ENCODE results near the gene EAF1.

The EAF1 gene

DNA sequence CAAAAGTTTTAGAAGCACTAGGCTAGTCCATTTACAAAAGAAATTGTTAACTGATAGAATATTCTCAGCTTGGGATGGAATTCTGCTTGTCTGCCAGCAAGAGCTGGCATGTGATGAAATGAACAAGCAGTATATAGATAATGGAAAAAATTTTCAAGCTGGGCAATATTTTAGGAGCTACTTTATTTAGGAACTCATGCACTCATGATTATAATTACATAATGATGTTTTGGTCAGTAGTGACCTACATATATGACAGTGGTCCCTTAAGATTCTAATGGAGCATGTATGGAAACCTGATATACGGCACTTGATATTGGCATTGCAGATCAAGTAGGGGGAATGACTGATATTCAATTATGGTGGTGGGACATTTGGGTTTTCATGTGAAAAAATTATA lies 6.1 kb downstream of the EAF1 start:
- no peaks in the 10 kb centered on the region for H3K9me3 ChIP-seq (ENCODE audit: insufficient read depth, low read depth, low read length)
- H3K79me2 ChIP-seq (ENCODE audit: insufficient read depth, low read length) = peaks cover 39% of the 10 kb centered on the region
- H2AFZ ChIP-seq (ENCODE audit: low read length) = no peak overlapping the region
- TF ChIP-seq EZH2phosphoT487 (IDR thresholded peaks at IDR 0.05; ENCODE audit: borderline replicate concordance) = no peak
- TF ChIP-seq, protein P1, sequence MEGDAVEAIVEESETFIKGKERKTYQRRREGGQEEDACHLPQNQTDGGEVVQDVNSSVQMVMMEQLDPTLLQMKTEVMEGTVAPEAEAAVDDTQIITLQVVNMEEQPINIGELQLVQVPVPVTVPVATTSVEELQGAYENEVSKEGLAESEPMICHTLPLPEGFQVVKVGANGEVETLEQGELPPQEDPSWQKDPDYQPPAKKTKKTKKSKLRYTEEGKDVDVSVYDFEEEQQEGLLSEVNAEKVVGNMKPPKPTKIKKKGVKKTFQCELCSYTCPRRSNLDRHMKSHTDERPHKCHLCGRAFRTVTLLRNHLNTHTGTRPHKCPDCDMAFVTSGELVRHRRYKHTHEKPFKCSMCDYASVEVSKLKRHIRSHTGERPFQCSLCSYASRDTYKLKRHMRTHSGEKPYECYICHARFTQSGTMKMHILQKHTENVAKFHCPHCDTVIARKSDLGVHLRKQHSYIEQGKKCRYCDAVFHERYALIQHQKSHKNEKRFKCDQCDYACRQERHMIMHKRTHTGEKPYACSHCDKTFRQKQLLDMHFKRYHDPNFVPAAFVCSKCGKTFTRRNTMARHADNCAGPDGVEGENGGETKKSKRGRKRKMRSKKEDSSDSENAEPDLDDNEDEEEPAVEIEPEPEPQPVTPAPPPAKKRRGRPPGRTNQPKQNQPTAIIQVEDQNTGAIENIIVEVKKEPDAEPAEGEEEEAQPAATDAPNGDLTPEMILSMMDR (conservative IDR thresholded peaks at IDR 0.05; ENCODE audit: low read length) = no peak
- peaks cover 53% of the 10 kb centered on the region; the same call in 1 of the 2 replicates for H3K36me3 ChIP-seq (ENCODE audit: insufficient read depth, low read length)
- no peak overlapping the region for H3K4me3 ChIP-seq (ENCODE audit: low read length, poor library complexity, severe bottlenecking)
- H3F3A ChIP-seq (ENCODE audit: low read depth) = no peaks in the 10 kb centered on the region
- no peak overlapping the region for H3K9ac ChIP-seq (ENCODE audit: low read depth, low read length, poor library complexity, severe bottlenecking)
- no peaks in the 10 kb centered on the region for H3K27me3 ChIP-seq (ENCODE audit: insufficient read depth, low read length, poor library complexity, severe bottlenecking)
- peaks cover 33% of the 10 kb centered on the region for H3K4me1 ChIP-seq (ENCODE audit: insufficient read depth, low read length, poor library complexity, severe bottlenecking)
- H3K9me2 ChIP-seq (replicated peaks; ENCODE audit: low read depth, low read length) = no peaks in the 10 kb centered on the region
- peaks cover 42% of the 10 kb centered on the region for H4K20me1 ChIP-seq (ENCODE audit: insufficient read depth, low read length, poor library complexity, severe bottlenecking)
- H3K4me2 ChIP-seq (ENCODE audit: low read depth, low read length, poor library complexity, severe bottlenecking) = no peak overlapping the region

DNA sequence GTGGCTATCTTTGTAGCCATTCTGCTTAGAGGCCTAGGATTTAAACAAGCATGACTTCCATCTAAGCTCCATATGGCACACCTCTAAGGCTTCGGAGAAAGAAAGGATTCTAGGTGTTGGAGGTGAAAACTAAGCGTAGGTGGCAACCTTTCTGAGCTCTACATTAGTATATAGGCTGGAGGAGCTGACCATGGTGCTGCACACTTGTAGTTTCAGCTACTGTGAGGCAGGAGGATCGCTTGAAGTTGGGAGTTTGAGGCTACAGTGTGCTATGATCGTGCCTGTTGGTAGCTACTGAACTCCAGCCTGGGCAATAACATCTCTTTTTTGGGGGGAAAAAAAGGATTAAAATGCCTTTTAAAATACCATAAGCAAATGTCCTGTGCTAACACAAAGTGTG lies 7.4 kb downstream of the EAF1 start:
- H3K9ac ChIP-seq (ENCODE audit: low read depth, low read length, poor library complexity, severe bottlenecking) = no peak overlapping the region
- H3K4me3 ChIP-seq (ENCODE audit: low read length, poor library complexity, severe bottlenecking) = no peak overlapping the region
- H4K20me1 ChIP-seq (ENCODE audit: insufficient read depth, low read length, poor library complexity, severe bottlenecking) = peaks cover 32% of the 10 kb centered on the region
- H3K9me3 ChIP-seq (ENCODE audit: insufficient read depth, low read depth, low read length) = no peaks in the 10 kb centered on the region
- no peaks in the 10 kb centered on the region for H3K9me2 ChIP-seq (replicated peaks; ENCODE audit: low read depth, low read length)
- H3K4me2 ChIP-seq (ENCODE audit: low read depth, low read length, poor library complexity, severe bottlenecking) = no peak overlapping the region
- no peaks in the 10 kb centered on the region for H3F3A ChIP-seq (ENCODE audit: low read depth)
- H3K36me3 ChIP-seq (ENCODE audit: insufficient read depth, low read length) = peaks cover 65% of the 10 kb centered on the region; the same call in 1 of the 2 replicates
- H3K79me2 ChIP-seq (ENCODE audit: insufficient read depth, low read length) = peaks cover 28% of the 10 kb centered on the region
- H2AFZ ChIP-seq (ENCODE audit: low read length) = no peak overlapping the region
- H3K27me3 ChIP-seq (ENCODE audit: insufficient read depth, low read length, poor library complexity, severe bottlenecking) = no peaks in the 10 kb centered on the region
- peaks cover 22% of the 10 kb centered on the region for H3K4me1 ChIP-seq (ENCODE audit: insufficient read depth, low read length, poor library complexity, severe bottlenecking)
- TF ChIP-seq EZH2phosphoT487 (IDR thresholded peaks at IDR 0.05; ENCODE audit: borderline replicate concordance) = no peak
- TF ChIP-seq, protein P1 (conservative IDR thresholded peaks at IDR 0.05; ENCODE audit: low read length) = no peak

DNA sequence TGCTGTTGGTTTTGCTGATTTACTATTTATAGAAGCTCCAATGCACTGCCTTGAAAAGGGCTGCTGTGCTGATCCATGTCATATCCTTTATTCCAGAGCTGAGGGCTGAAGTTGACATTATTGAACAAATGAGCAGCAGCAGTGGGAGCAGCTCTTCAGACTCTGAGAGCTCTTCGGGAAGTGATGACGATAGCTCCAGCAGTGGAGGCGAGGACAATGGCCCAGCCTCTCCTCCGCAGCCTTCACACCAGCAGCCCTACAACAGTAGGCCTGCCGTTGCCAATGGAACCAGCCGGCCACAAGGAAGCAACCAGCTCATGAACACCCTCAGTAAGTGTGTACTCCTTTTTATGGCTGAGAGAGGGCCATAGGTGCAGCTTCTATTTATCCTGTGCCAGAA lies 8.8 kb downstream of the EAF1 start:
- Histone ChIP-seq H2AFZ (ENCODE audit: low read length) (no peak overlapping the region), H3K9me2 (replicated peaks; ENCODE audit: low read depth, low read length) (no peaks in the 10 kb centered on the region), H3K4me1 (ENCODE audit: insufficient read depth, low read length, poor library complexity, severe bottlenecking) (peaks cover 13% of the 10 kb centered on the region), H3K27me3 (ENCODE audit: insufficient read depth, low read length, poor library complexity, severe bottlenecking) (no peaks in the 10 kb centered on the region), H3K79me2 (ENCODE audit: insufficient read depth, low read length) (peaks cover 13% of the 10 kb centered on the region), H3F3A (ENCODE audit: low read depth) (no peaks in the 10 kb centered on the region), H3K4me3 (ENCODE audit: low read length, poor library complexity, severe bottlenecking) (no peak overlapping the region), H4K20me1 (ENCODE audit: insufficient read depth, low read length, poor library complexity, severe bottlenecking) (peaks cover 22% of the 10 kb centered on the region), H3K36me3 (ENCODE audit: insufficient read depth, low read length) (peaks cover 80% of the 10 kb centered on the region; the same call in 1 of the 2 replicates), H3K4me2 (ENCODE audit: low read depth, low read length, poor library complexity, severe bottlenecking) (no peak overlapping the region), H3K9ac (ENCODE audit: low read depth, low read length, poor library complexity, severe bottlenecking) (no peak overlapping the region), H3K9me3 (ENCODE audit: insufficient read depth, low read depth, low read length) (no peaks in the 10 kb centered on the region)
- no peak for TF ChIP-seq EZH2phosphoT487 (IDR thresholded peaks at IDR 0.05; ENCODE audit: borderline replicate concordance)
- TF ChIP-seq, protein P1 (conservative IDR thresholded peaks at IDR 0.05; ENCODE audit: low read length) = no peak
